GM12873 (cell line): Measurements from ENCODE around the gene CCAR1.

ENCODE experiments used
- CTCF ChIP-seq: IDR thresholded peaks from 2 replicates; pipeline ENCODE4 v1.5.1; 2012; ENCODE audit warnings: low read depth, mild to moderate bottlenecking, moderate library complexity, low read length, control low read depth; ENCODE audit not compliant: insufficient read depth; ENCODE audit errors: missing control alignments

Gene CCAR1

DNA sequence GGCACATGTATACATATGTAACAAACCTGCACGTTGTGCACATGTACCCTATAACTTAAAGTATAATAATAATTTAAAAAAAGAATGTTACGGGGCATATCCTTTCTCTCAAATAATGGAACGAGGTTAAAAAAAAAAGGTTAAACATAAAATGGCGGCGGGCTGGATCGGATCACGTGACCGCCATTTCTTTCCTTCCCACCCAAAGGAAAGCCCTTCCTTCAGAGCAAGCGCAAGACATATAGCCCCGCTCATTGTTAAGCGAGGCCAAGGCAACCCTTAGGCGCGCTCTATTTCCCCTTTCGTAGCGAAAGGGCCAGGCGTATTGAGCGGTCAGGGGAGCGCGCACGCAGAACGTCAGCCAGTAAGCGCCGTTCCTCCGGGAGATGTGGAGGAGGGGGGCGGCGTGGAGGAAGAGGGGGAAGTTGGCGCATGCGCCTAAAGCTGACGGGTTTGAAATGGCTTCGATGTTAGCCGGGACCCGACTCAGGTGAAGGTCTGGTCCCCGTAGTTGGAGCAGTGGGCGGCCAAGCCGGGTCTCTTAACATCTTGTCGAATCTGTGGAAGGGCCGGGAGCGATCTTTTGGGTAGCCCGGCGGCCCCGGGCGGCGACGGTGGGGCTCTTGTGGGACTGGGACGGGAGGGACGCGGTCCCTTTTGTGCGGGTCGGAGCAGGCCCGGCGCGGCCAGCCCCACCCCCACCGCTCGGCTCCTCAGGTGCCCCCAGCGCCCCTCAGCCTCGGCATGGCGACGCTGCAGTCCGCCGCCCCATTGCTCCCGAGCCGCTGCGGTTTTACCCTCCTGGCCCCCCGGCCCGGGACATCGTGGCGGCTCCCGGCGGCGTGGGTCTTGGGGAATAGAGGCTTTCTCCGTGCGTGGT, at the start of gene CCAR1:
Gene CCAR1 (plus strand): TSS at position 447 of the 880 bp plus-strand sequence. CDS start 1,266 bp downstream, outside the sequence.
- no peak for TF ChIP-seq CTCF

- no peak for TF ChIP-seq CTCF
Observed at GRCh38 chr10:68684413-68684812, 36.6 kb upstream of the CCAR1 start.

- no peak for TF ChIP-seq CTCF
Observed at GRCh38 chr10:68696018-68696417, 25.0 kb upstream of the CCAR1 start.

- no peak for TF ChIP-seq CTCF
Observed at GRCh38 chr10:68697106-68697505, 23.9 kb upstream of the CCAR1 start.

GRCh38 chr10:68700197-68700596, 20.8 kb upstream of the CCAR1 start:
- TF ChIP-seq CTCF: no peak

GRCh38 chr10:68705548-68705947, 15.5 kb upstream of the CCAR1 start:
- no peak for TF ChIP-seq CTCF

GRCh38 chr10:68717435-68717834, 3.6 kb upstream of the CCAR1 start:
- TF ChIP-seq CTCF: no peak
